ENCODE results near the gene CNTNAP2. TPM values are rescaled to one million over a fixed set of nuclear protein-coding genes. Genes with fewer than 3 reads are reported as not detected.

CNTNAP2 gene
- polyA plus RNA-seq, 1 experiment: not detected

GRCh38 chr7:148253629-148254028, 2137.0 kb downstream of the CNTNAP2 start:
- CTCF ChIA-PET: no interaction called here
- no peaks in the 10 kb centered on the region for H3K27me3 ChIP-seq (ENCODE audit: control insufficient read depth, insufficient read depth, low read length)

GRCh38 chr7:148255333-148255732, 2138.7 kb downstream of the CNTNAP2 start:
- no peak for DNase-seq (ENCODE audit: low read depth)
- ChIA-PET CTCF (no interaction called here), POLR2A (no interaction called here)
- Histone ChIP-seq H3K4me3 (ENCODE audit: low read depth, low read length) (no peak overlapping the region), H3K27me3 (ENCODE audit: control insufficient read depth, insufficient read depth, low read length) (no peaks in the 10 kb centered on the region), H3K36me3 (ENCODE audit: control insufficient read depth, insufficient read depth, low read length) (no peaks in the 10 kb centered on the region)
- TF ChIP-seq CTCF (IDR thresholded peaks at IDR 0.05; ENCODE audit: insufficient read depth, low read depth, low read length): no peak

More at GRCh38 chr7:148253629-148254028, 2137.0 kb downstream of the CNTNAP2 start:
- no peak for TF ChIP-seq CTCF (IDR thresholded peaks at IDR 0.05; ENCODE audit: insufficient read depth, low read depth, low read length)
- no peaks in the 10 kb centered on the region for H3K36me3 ChIP-seq (ENCODE audit: control insufficient read depth, insufficient read depth, low read length)
- POLR2A ChIA-PET: no interaction called here
- no peak for DNase-seq (ENCODE audit: low read depth)
- H3K4me3 ChIP-seq (ENCODE audit: low read depth, low read length): no peak overlapping the region

- no peak for TF ChIP-seq CTCF (IDR thresholded peaks at IDR 0.05; ENCODE audit: insufficient read depth, low read depth, low read length)
- H3K27me3 ChIP-seq (ENCODE audit: control insufficient read depth, insufficient read depth, low read length): no peaks in the 10 kb centered on the region
- no peak overlapping the region for H3K4me3 ChIP-seq (ENCODE audit: low read depth, low read length)
- ChIA-PET CTCF (no interaction called here), POLR2A (no interaction called here)
- H3K36me3 ChIP-seq (ENCODE audit: control insufficient read depth, insufficient read depth, low read length): no peaks in the 10 kb centered on the region
- DNase-seq (ENCODE audit: low read depth): no peak
Observed at GRCh38 chr7:148256433-148256832, 2139.8 kb downstream of the CNTNAP2 start.

- no peak for DNase-seq (ENCODE audit: low read depth)
- Histone ChIP-seq H3K27me3 (ENCODE audit: control insufficient read depth, insufficient read depth, low read length) (no peaks in the 10 kb centered on the region), H3K36me3 (ENCODE audit: control insufficient read depth, insufficient read depth, low read length) (no peaks in the 10 kb centered on the region), H3K4me3 (ENCODE audit: low read depth, low read length) (no peak overlapping the region)
- POLR2A ChIA-PET: no interaction called here
- CTCF ChIA-PET: no interaction called here
- TF ChIP-seq CTCF (IDR thresholded peaks at IDR 0.05; ENCODE audit: insufficient read depth, low read depth, low read length): no peak
Observed at GRCh38 chr7:148260599-148260998, 2144.0 kb downstream of the CNTNAP2 start.

- CTCF ChIA-PET: interaction anchor here (1.8 to 2.0 kb wide), 2 partner anchors 9 to 20 kb away, joined by 5 to 6 read pairs; no protein-coding TSS in a partner anchor
- no peak overlapping the region for H3K4me3 ChIP-seq (ENCODE audit: low read depth, low read length)
- no peaks in the 10 kb centered on the region for H3K36me3 ChIP-seq (ENCODE audit: control insufficient read depth, insufficient read depth, low read length)
- DNase-seq (ENCODE audit: low read depth): no peak
- no peaks in the 10 kb centered on the region for H3K27me3 ChIP-seq (ENCODE audit: control insufficient read depth, insufficient read depth, low read length)
- POLR2A ChIA-PET: no interaction called here
- TF ChIP-seq CTCF (IDR thresholded peaks at IDR 0.05; ENCODE audit: insufficient read depth, low read depth, low read length): no peak
Observed at GRCh38 chr7:148261523-148261922, 2144.9 kb downstream of the CNTNAP2 start.

Data from BJ (cell line).